Rectal smooth muscle tissue (tissue), 1 donor: ENCODE measurements around the gene CCDC149.

ENCODE experiments used
- H3K27ac ChIP-seq: one replicate; pipeline ENCODE4 v1.7.0; 2013; ENCODE audit warnings: low read depth, low read length, inconsistent platforms
- H3K27me3 ChIP-seq: one replicate; pipeline ENCODE4 v1.7.0; 2013; ENCODE audit warnings: low read length; ENCODE audit not compliant: control insufficient read depth, insufficient read depth
- H3K36me3 ChIP-seq: one replicate; pipeline ENCODE4 v1.7.0; 2013; ENCODE audit warnings: low read length; ENCODE audit not compliant: control insufficient read depth, insufficient read depth
- H3K4me1 ChIP-seq: one replicate; pipeline ENCODE4 v1.7.0; 2013; ENCODE audit warnings: low read length; ENCODE audit not compliant: control insufficient read depth, insufficient read depth
- H3K4me3 ChIP-seq: one replicate; pipeline ENCODE4 v1.7.0; 2013; ENCODE audit warnings: low read length
- H3K9ac ChIP-seq: one replicate; pipeline ENCODE4 v1.7.0; 2013; ENCODE audit warnings: low read length

Gene CCDC149

GRCh38 chr4:24912252-24913118 is at the start of gene CCDC149:
CCDC149 (minus strand) TSS chr4:24913042; CDS start chr4:24912864, 178 bp downstream.
- Histone ChIP-seq H3K36me3 (peaks cover 2% of the 10 kb centered on the region), H3K4me3 (peak within 1 kb of the TSS; percentile 78), H3K27me3 (no peaks in the 10 kb centered on the region), H3K4me1 (peaks cover 4% of the 10 kb centered on the region), H3K27ac (peak within 1 kb of the TSS; percentile 92), H3K9ac (peak within 1 kb of the TSS; percentile 49)

- no peak overlapping the region for H3K27ac ChIP-seq
- no peaks in the 10 kb centered on the region for H3K4me1 ChIP-seq
- no peak overlapping the region for H3K4me3 ChIP-seq
- H3K36me3 ChIP-seq: no peaks in the 10 kb centered on the region
- H3K9ac ChIP-seq: no peak overlapping the region
- H3K27me3 ChIP-seq: no peaks in the 10 kb centered on the region
Observed at GRCh38 chr4:24957886-24958285, 45.0 kb upstream of the CCDC149 start.

GRCh38 chr4:24956763-24957162 is 43.9 kb upstream of the CCDC149 start:
- no peaks in the 10 kb centered on the region for H3K36me3 ChIP-seq
- no peak overlapping the region for H3K27ac ChIP-seq
- H3K27me3 ChIP-seq: no peaks in the 10 kb centered on the region
- H3K4me3 ChIP-seq: no peak overlapping the region
- no peaks in the 10 kb centered on the region for H3K4me1 ChIP-seq
- no peak overlapping the region for H3K9ac ChIP-seq

- Histone ChIP-seq H3K9ac (no peak overlapping the region), H3K27me3 (no peaks in the 10 kb centered on the region), H3K36me3 (no peaks in the 10 kb centered on the region), H3K27ac (no peak overlapping the region), H3K4me3 (no peak overlapping the region), H3K4me1 (no peaks in the 10 kb centered on the region)
Observed at GRCh38 chr4:24956091-24956490, 43.2 kb upstream of the CCDC149 start.

GRCh38 chr4:24952667-24953066 is 39.8 kb upstream of the CCDC149 start:
- Histone ChIP-seq H3K27me3 (no peaks in the 10 kb centered on the region), H3K27ac (no peak overlapping the region), H3K4me3 (no peak overlapping the region), H3K9ac (no peak overlapping the region), H3K4me1 (no peaks in the 10 kb centered on the region), H3K36me3 (no peaks in the 10 kb centered on the region)

- H3K36me3 ChIP-seq: no peaks in the 10 kb centered on the region
- H3K27ac ChIP-seq: no peak overlapping the region
- no peaks in the 10 kb centered on the region for H3K4me1 ChIP-seq
- H3K27me3 ChIP-seq: no peaks in the 10 kb centered on the region
- H3K9ac ChIP-seq: no peak overlapping the region
- no peak overlapping the region for H3K4me3 ChIP-seq
Observed at GRCh38 chr4:24949970-24950369, 37.1 kb upstream of the CCDC149 start.

- no peaks in the 10 kb centered on the region for H3K4me1 ChIP-seq
- H3K36me3 ChIP-seq: no peaks in the 10 kb centered on the region
- H3K27ac ChIP-seq: no peak overlapping the region
- H3K4me3 ChIP-seq: no peak overlapping the region
- no peak overlapping the region for H3K9ac ChIP-seq
- H3K27me3 ChIP-seq: no peaks in the 10 kb centered on the region
Observed at GRCh38 chr4:24937917-24938281, 25.1 kb upstream of the CCDC149 start.

GRCh38 chr4:24937176-24937916 is 24.5 kb upstream of the CCDC149 start:
- no peaks in the 10 kb centered on the region for H3K4me1 ChIP-seq
- H3K36me3 ChIP-seq: no peaks in the 10 kb centered on the region
- no peak overlapping the region for H3K27ac ChIP-seq
- H3K4me3 ChIP-seq: no peak overlapping the region
- no peaks in the 10 kb centered on the region for H3K27me3 ChIP-seq
- no peak overlapping the region for H3K9ac ChIP-seq

- no peak overlapping the region for H3K27ac ChIP-seq
- H3K36me3 ChIP-seq: no peaks in the 10 kb centered on the region
Observed at GRCh38 chr4:24935856-24936255, 23.0 kb upstream of the CCDC149 start.

GRCh38 chr4:24934311-24934710 is 21.5 kb upstream of the CCDC149 start:
- no peak overlapping the region for H3K27ac ChIP-seq
- H3K27me3 ChIP-seq: no peaks in the 10 kb centered on the region
- H3K4me3 ChIP-seq: no peak overlapping the region
- H3K36me3 ChIP-seq: no peaks in the 10 kb centered on the region
- H3K4me1 ChIP-seq: no peaks in the 10 kb centered on the region
- H3K9ac ChIP-seq: no peak overlapping the region

More at GRCh38 chr4:24935856-24936255, 23.0 kb upstream of the CCDC149 start:
- H3K9ac ChIP-seq: no peak overlapping the region
- no peaks in the 10 kb centered on the region for H3K4me1 ChIP-seq
- H3K4me3 ChIP-seq: no peak overlapping the region
- H3K27me3 ChIP-seq: no peaks in the 10 kb centered on the region

GRCh38 chr4:24933684-24934275 is 20.9 kb upstream of the CCDC149 start:
- no peaks in the 10 kb centered on the region for H3K36me3 ChIP-seq

GRCh38 chr4:24932515-24933225 is 19.8 kb upstream of the CCDC149 start:
- no peak overlapping the region for H3K4me3 ChIP-seq

More at GRCh38 chr4:24933684-24934275, 20.9 kb upstream of the CCDC149 start:
- Histone ChIP-seq H3K27me3 (no peaks in the 10 kb centered on the region), H3K27ac (no peak overlapping the region), H3K9ac (no peak overlapping the region), H3K4me1 (no peaks in the 10 kb centered on the region), H3K4me3 (no peak overlapping the region)

More at GRCh38 chr4:24932515-24933225, 19.8 kb upstream of the CCDC149 start:
- Histone ChIP-seq H3K27ac (no peak overlapping the region), H3K27me3 (no peaks in the 10 kb centered on the region), H3K9ac (no peak overlapping the region), H3K4me1 (no peaks in the 10 kb centered on the region), H3K36me3 (no peaks in the 10 kb centered on the region)
